Psoas muscle (tissue), 8 donors: ENCODE measurements around the gene HAND1. TPM values are rescaled to one million over a fixed set of nuclear protein-coding genes. Genes with fewer than 3 reads are reported as not detected.
A peak's percentile ranks its signal among the peaks of the same experiment; 100 is the strongest.

Experiments
- ATAC-seq, 4 donors: fragments of 200-7000 bp; cut with Tn5 transposase; one replicate each; pipeline ENCODE4 v1.9.1; 2020; ENCODE audit warnings: moderate library complexity in 3 of 4, mild to moderate bottlenecking in 2 of 4
- DNase-seq, 2 donors: peaks; one replicate each; pipeline ENCODE4 v3.0.0-alpha.2; 2020
- H3K27ac ChIP-seq: fragments of 200-600 bp; one replicate; pipeline ENCODE4 v1.8.0; 2022
- H3K27me3 ChIP-seq, 3 donors: fragments of 200-600 bp in 1 of 3; one replicate each; pipeline versions ENCODE4 v1.6.1 to v1.8.0; 2013 to 2022; ENCODE audit warnings: low read length in 2 of 3, mild to moderate bottlenecking in 2 of 3, moderate library complexity in 1 of 3; ENCODE audit not compliant: insufficient read depth in 3 of 3
- H3K36me3 ChIP-seq, 2 donors: fragments of 200-600 bp in 1 of 2; one replicate each; pipeline versions ENCODE4 v1.6.1 to v1.8.0; 2013 to 2022; ENCODE audit warnings: low read depth in 1 of 2, mild to moderate bottlenecking in 1 of 2, moderate library complexity in 1 of 2; ENCODE audit not compliant: insufficient read depth in 1 of 2
- H3K4me1 ChIP-seq: fragments of 200-600 bp; one replicate; pipeline ENCODE4 v1.8.0; 2022
- H3K4me3 ChIP-seq: fragments of 200-600 bp; one replicate; pipeline ENCODE4 v1.8.0; 2022; ENCODE audit warnings: mild to moderate bottlenecking
- H3K9me3 ChIP-seq: fragments of 200-600 bp; one replicate; pipeline ENCODE4 v1.8.0; 2022
- WGBS, 3 donors: extraction: QIAGEN DNeasy Blood & Tissue Kit; methylation state at CpG; one replicate each; pipeline versions ENCODE4 v1.1.6 to v1.1.7; 2013; 5-methylcytosine and 5-hydroxymethylcytosine counted together
- intact Hi-C, 2 donors: fragments of 100-400 bp; cut with DNase I; formaldehyde crosslinking; loops; one replicate each; pipeline versions ENCODE4 v1.11.0 to v1.14.2; 2022
- polyA plus RNA-seq, 3 donors: library from polyadenylated mRNA; stranded (reverse); fragments of 200-250 nt; gene quantifications; one replicate each; pipeline ENCODE4 v1.2.3, GENCODE V29; 2013
- total RNA-seq, 4 donors: library from RNA; stranded (reverse); fragmentation: NEBNext Ultra II Directional in 2 of 4; extraction: Animal tissue kit (Norgen Biotek cat#: 25700) in 2 of 4; gene quantifications; one replicate each; pipeline versions ENCODE4 v1.2.1 to v1.2.4, GENCODE V29; 2021 to 2023
- TF ChIP-seq, protein P1 (sequence below): fragments of 200-600 bp; IDR thresholded peaks from one replicate; pipeline ENCODE4 v1.8.0; 2022; ENCODE audit warnings: antibody characterized with exemption
- donor health status: healthy with polysubstance abuse.
- donor health status: DM: no; HTN: no; CAD: no; lungs with moderate emphysema.
- donor health status: Bipolar disorder and iron deficiency.
- donor health status: healthy.
- donor health status: DM: yes; HTN: yes; CAD: no.
- donor health status: DM: no; HTN: no; CAD: no.
- donor health status: DM: no; HTN: no; CAD: no.
- donor health status: DM: yes; HTN: yes; CAD: no.

HAND1 gene
- total and polyA plus RNA-seq, 7 donors: not detected

DNA sequence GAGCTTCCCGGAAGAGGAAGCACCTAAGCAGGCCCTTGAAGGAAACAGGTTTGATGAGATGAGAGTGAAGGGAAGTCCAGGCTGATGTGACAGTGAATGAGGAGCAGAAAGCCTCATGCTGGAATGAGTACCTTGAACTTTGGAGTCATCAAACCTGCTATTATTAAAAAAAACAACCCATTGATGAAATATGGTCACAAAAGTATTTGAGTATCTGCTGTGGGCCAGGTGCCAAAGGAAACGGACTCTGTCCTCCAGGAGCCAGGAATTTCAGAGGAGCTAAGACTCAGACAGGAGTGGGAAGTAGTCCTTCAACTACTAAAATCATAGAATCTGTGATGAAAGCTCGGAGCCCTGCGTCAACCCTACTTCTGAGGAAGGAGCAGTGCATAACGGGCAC is 11.9 kb downstream of the HAND1 start:
- WGBS, 3 donors: 58 to 62% (median 61%) methylated on average over 5 of the region's 5 CpGs
- intact Hi-C loops: loop anchor here (2.0 to 5.0 kb wide), 3 partner anchors 141 to 176 kb away; no protein-coding TSS in a partner anchor
- DNase-seq: no peak
- Histone ChIP-seq H3K4me3 (no peak overlapping the region), H3K36me3 (peaks cover 0 to 7% of the 10 kb centered on the region in 2 donors), H3K4me1 (no peaks in the 10 kb centered on the region), H3K27ac (no peak overlapping the region), H3K9me3 (no peaks in the 10 kb centered on the region), H3K27me3 (peaks cover 0 to 20% (median 4%) of the 10 kb centered on the region in 3 donors)
- ATAC-seq: no peak
- TF ChIP-seq, protein P1, sequence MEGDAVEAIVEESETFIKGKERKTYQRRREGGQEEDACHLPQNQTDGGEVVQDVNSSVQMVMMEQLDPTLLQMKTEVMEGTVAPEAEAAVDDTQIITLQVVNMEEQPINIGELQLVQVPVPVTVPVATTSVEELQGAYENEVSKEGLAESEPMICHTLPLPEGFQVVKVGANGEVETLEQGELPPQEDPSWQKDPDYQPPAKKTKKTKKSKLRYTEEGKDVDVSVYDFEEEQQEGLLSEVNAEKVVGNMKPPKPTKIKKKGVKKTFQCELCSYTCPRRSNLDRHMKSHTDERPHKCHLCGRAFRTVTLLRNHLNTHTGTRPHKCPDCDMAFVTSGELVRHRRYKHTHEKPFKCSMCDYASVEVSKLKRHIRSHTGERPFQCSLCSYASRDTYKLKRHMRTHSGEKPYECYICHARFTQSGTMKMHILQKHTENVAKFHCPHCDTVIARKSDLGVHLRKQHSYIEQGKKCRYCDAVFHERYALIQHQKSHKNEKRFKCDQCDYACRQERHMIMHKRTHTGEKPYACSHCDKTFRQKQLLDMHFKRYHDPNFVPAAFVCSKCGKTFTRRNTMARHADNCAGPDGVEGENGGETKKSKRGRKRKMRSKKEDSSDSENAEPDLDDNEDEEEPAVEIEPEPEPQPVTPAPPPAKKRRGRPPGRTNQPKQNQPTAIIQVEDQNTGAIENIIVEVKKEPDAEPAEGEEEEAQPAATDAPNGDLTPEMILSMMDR: no peak

DNA sequence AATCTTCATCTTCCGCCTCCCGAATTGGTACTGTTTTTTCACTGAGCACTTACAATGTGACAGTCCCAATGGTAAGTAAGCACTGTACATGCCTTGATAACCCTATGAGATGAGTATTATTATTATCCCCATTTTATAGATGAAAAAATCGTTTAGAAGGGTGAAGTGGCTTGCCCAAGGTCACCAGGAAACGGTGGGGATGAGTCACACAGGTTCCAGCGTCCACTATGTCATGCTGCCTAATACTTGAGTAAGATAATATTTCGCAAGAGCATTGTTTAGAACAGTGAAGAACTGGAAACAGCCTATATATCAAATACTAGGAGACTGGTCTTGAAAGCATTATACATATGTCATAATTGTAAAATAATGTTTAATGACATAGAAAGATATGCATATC is 12.9 kb downstream of the HAND1 start:
- Histone ChIP-seq H3K4me3 (no peak overlapping the region), H3K27ac (no peak overlapping the region), H3K9me3 (no peaks in the 10 kb centered on the region), H3K4me1 (no peaks in the 10 kb centered on the region), H3K36me3 (peaks cover 0 to 14% of the 10 kb centered on the region in 2 donors), H3K27me3 (peaks cover 0 to 10% (median under 1%) of the 10 kb centered on the region in 3 donors)
- TF ChIP-seq, protein P1: no peak
- 55 to 67% (median 66%) methylated on average over 6 of the region's 6 CpGs for WGBS, 3 donors
- intact Hi-C loops: loop anchor here (5.0 kb wide), 2 partner anchors 142 to 177 kb away; no protein-coding TSS in a partner anchor
- no peak for DNase-seq
- peak in 1 of 4 donors; percentile 38 for ATAC-seq

DNA sequence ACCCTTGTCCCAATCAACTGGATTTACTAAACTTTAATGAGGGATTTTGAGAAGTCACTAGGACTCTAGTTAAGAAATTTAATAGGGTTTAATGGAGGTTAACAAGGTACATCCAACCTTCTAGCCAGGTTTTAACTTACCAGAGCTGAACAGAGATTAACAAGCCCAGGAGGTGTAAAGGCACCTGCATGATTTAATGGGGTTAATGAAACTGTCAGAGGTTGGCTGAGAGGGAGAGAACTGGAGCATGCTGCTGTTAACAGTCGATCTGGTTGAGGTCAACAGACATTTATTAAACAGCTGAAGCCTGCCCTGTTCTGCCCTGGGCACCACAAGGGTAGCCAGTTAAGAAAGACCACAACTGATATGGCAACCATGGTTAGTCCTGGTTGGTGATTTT is 13.6 kb downstream of the HAND1 start:
- no peak for DNase-seq
- Histone ChIP-seq H3K27ac (no peak overlapping the region), H3K36me3 (peaks cover 0 to 14% of the 10 kb centered on the region in 2 donors), H3K4me1 (peaks cover 1% of the 10 kb centered on the region), H3K27me3 (peaks cover 0 to 4% (median 0%) of the 10 kb centered on the region in 3 donors), H3K9me3 (no peaks in the 10 kb centered on the region), H3K4me3 (no peak overlapping the region)
- intact Hi-C loops: no loop called here
- no peak for ATAC-seq
- 5 to 30% (median 20%) methylated on average over 1 of the region's 1 CpG for WGBS, 3 donors
- TF ChIP-seq, protein P1: no peak

DNA sequence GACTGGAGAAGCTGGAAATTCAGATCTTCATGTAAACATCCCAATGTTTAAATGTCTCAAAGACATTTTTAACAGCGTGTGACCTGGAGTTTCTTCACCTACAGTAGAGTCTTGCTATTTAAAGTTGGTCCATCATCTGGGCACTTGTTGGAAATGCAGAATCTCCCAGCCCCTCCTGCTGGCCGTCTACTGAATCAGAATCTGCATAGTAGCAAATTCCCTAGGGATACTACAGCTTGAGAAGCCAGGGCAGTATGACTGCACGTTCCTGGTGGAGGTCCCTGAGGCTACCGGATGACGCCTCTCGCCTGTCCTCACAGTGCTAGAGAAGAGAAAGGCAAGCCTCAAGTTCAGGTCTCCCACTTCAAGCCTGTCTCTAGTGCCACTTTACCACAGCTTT is 16.5 kb downstream of the HAND1 start:
- TF ChIP-seq, protein P1: no peak
- ATAC-seq (no peak), DNase-seq (no peak)
- Histone ChIP-seq H3K4me3 (no peak overlapping the region), H3K36me3 (peaks cover 0 to 42% of the 10 kb centered on the region in 2 donors), H3K27ac (no peak overlapping the region), H3K9me3 (no peaks in the 10 kb centered on the region), H3K27me3 (no peaks in the 10 kb centered on the region), H3K4me1 (peaks cover 5% of the 10 kb centered on the region)
- intact Hi-C loops: no loop called here
- 62 to 74% (median 65%) methylated on average over 6 of the region's 6 CpGs for WGBS, 3 donors

DNA sequence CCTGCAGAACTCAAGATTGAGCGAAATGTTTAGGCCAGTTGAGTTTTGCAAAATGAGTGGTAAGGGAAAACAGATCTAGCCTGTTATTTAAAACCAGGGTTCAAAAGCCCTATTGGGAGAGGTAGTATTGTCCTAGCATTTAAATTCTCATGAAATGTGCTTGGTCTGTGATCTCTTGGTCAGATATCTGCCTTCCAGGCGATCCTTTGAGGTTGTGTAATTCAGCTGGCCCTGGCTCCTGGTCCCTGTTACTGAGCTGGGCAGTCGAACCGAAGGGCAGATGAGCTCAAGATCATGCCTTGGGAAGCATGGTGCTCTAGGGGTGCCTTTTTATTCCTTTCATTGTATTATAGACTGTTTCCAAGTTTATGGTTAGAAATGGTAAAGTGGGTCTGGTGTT is 17.9 kb downstream of the HAND1 start:
- H3K4me1 ChIP-seq: peaks cover 5% of the 10 kb centered on the region
- intact Hi-C loops: no loop called here
- TF ChIP-seq, protein P1: no peak
- no peak for ATAC-seq
- no peaks in the 10 kb centered on the region for H3K9me3 ChIP-seq
- no peak overlapping the region for H3K27ac ChIP-seq
- DNase-seq: no peak
- H3K4me3 ChIP-seq: no peak overlapping the region
- H3K36me3 ChIP-seq: peaks cover 3 to 56% of the 10 kb centered on the region in 2 donors
- H3K27me3 ChIP-seq: no peaks in the 10 kb centered on the region
- WGBS, 3 donors: 78 to 88% (median 84%) methylated on average over 4 of the region's 4 CpGs
